HEK293T (cell line): ENCODE data around the gene GLYATL3.
A peak's percentile ranks its signal among the peaks of the same experiment; 100 is the strongest.

ENCODE experiments used
- CTCF ChIA-PET: fragments of 350-600 bp; formaldehyde crosslinking; extraction: SDS; loops from one replicate; lab custom pipeline; 2021; ENCODE audit warnings: antibody characterized with exemption, inconsistent platforms; lab: Yijun Ruan, JAX
- POLR2A ChIA-PET: fragments of 350-600 bp; formaldehyde crosslinking; extraction: SDS; loops from one replicate; lab custom pipeline; 2020; ENCODE audit warnings: antibody characterized with exemption, inconsistent platforms; lab: Yijun Ruan, JAX
- DNase-seq: peaks from one replicate; pipeline ENCODE4 v3.0.0; 2012; ENCODE audit warnings: mixed read lengths; ENCODE audit errors: extremely low spot score
- ARNT ChIP-seq: fragments of 450-650 bp; IDR thresholded peaks from 2 replicates; pipeline ENCODE4 v1.6.1; 2017; ENCODE audit warnings: mild to moderate bottlenecking
- BHLHE40 ChIP-seq: fragments of 450-650 bp; IDR thresholded peaks from 2 replicates; pipeline ENCODE4 v1.6.1; 2016; ENCODE audit warnings: mild to moderate bottlenecking, moderate library complexity, borderline replicate concordance
- CTBP1 ChIP-seq: fragments of 450-650 bp; IDR thresholded peaks from 2 replicates; pipeline ENCODE4 v1.6.1; 2016; ENCODE audit warnings: borderline replicate concordance
- ELF4 ChIP-seq: fragments of 450-650 bp; IDR thresholded peaks from 2 replicates; pipeline ENCODE4 v1.6.1; 2017; ENCODE audit warnings: antibody characterized with exemption
- FOXA1 ChIP-seq: fragments of 450-650 bp; IDR thresholded peaks from 2 replicates; pipeline ENCODE4 v1.6.1; 2016; ENCODE audit warnings: mild to moderate bottlenecking
- FOXK2 ChIP-seq: fragments of 450-650 bp; IDR thresholded peaks from 2 replicates; pipeline ENCODE4 v1.6.1; 2016; ENCODE audit warnings: mild to moderate bottlenecking
- FOXM1 ChIP-seq: fragments of 450-650 bp; IDR thresholded peaks from 2 replicates; pipeline ENCODE4 v1.6.1; 2017; ENCODE audit warnings: mild to moderate bottlenecking, borderline replicate concordance
- HDGF ChIP-seq: fragments of 450-650 bp; IDR thresholded peaks from 2 replicates; pipeline ENCODE4 v1.6.1; 2017; ENCODE audit warnings: antibody characterized with exemption, borderline replicate concordance
- L3MBTL2 ChIP-seq: fragments of 450-650 bp; conservative IDR thresholded peaks from 2 replicates; pipeline ENCODE4 v1.6.1; 2016; ENCODE audit warnings: mild to moderate bottlenecking
- LEF1 ChIP-seq: fragments of 450-650 bp; IDR thresholded peaks from 2 replicates; pipeline ENCODE4 v1.6.1; 2017; ENCODE audit warnings: mild to moderate bottlenecking, borderline replicate concordance
- NFRKB ChIP-seq: fragments of 450-650 bp; IDR thresholded peaks from 2 replicates; pipeline ENCODE4 v1.6.1; 2016; ENCODE audit warnings: mild to moderate bottlenecking, moderate library complexity
- SP1 ChIP-seq: fragments of 450-650 bp; IDR thresholded peaks from 2 replicates; pipeline ENCODE4 v1.6.1; 2017
- SUZ12 ChIP-seq: fragments of 450-650 bp; IDR thresholded peaks from 2 replicates; pipeline ENCODE4 v1.6.1; 2016; ENCODE audit warnings: mild to moderate bottlenecking
- TARDBP ChIP-seq: fragments of 450-650 bp; IDR thresholded peaks from 2 replicates; pipeline ENCODE4 v1.6.1; 2016
- ZNF384 ChIP-seq: fragments of 450-650 bp; IDR thresholded peaks from 2 replicates; pipeline ENCODE4 v1.6.1; 2016
- TF ChIP-seq, protein P1 (sequence below): fragments of 450-650 bp; IDR thresholded peaks from 2 replicates; pipeline ENCODE4 v1.6.1; 2016

The GLYATL3 gene

DNA sequence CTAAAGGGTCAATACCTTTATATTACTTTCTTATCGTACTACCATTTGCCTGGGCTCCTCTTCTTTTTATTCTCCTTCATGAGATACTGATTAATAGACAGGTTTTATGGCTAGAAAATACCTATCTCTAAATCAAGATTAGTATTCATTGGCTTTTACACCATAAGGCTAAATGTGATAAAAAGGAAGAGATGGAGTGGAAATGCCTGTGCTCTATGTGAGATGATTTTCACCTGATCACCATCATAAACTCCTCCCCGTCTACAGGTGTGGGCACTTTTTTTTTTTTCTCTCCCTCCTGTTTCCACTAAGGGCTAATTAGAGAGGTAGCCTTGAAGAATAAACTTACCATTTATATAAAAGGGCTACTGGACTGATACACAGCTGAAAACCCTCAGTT lies at the start of gene GLYATL3:
GLYATL3 (plus strand) TSS at position 301 of the 400 bp plus-strand sequence. CDS start 12,068 bp downstream, outside the sequence.
- DNase-seq, result no peak
- ChIA-PET CTCF (no interaction called here), POLR2A (no interaction called here)
- TF ChIP-seq FOXK2, result no peak
- no peak for TF ChIP-seq FOXA1
- no peak for TF ChIP-seq ZNF384
- TF ChIP-seq FOXM1, result no peak
- no peak for TF ChIP-seq ELF4
- TF ChIP-seq, protein P1, sequence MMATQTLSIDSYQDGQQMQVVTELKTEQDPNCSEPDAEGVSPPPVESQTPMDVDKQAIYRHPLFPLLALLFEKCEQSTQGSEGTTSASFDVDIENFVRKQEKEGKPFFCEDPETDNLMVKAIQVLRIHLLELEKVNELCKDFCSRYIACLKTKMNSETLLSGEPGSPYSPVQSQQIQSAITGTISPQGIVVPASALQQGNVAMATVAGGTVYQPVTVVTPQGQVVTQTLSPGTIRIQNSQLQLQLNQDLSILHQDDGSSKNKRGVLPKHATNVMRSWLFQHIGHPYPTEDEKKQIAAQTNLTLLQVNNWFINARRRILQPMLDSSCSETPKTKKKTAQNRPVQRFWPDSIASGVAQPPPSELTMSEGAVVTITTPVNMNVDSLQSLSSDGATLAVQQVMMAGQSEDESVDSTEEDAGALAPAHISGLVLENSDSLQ, result no peak
- no peak for TF ChIP-seq NFRKB
- no peak for TF ChIP-seq L3MBTL2
- TF ChIP-seq LEF1, result no peak
- no peak for TF ChIP-seq BHLHE40
- TF ChIP-seq HDGF, result no peak

DNA sequence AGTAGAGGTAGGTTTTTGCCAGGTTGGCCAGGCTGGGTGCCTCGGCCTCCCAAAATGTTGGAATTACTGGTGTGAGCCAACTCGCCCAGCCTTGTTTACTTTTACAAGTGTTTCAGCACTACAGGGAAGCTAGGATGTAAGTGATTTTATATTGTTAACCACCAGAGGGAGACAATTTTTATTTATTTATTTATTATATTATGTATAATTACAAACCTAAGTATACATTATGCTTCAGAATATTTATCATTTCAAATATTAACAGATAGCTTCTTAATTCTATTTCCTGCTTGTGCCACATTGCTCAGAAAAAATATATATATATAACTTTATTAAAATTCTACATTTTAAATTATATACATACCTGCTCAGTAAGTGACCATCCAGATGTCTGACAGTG lies 46.5 kb upstream of the GLYATL3 start:
- ChIA-PET CTCF (no interaction called here), POLR2A (no interaction called here)
- no peak for TF ChIP-seq TARDBP
- no peak for TF ChIP-seq LEF1
- DNase-seq, result peak; percentile 11

DNA sequence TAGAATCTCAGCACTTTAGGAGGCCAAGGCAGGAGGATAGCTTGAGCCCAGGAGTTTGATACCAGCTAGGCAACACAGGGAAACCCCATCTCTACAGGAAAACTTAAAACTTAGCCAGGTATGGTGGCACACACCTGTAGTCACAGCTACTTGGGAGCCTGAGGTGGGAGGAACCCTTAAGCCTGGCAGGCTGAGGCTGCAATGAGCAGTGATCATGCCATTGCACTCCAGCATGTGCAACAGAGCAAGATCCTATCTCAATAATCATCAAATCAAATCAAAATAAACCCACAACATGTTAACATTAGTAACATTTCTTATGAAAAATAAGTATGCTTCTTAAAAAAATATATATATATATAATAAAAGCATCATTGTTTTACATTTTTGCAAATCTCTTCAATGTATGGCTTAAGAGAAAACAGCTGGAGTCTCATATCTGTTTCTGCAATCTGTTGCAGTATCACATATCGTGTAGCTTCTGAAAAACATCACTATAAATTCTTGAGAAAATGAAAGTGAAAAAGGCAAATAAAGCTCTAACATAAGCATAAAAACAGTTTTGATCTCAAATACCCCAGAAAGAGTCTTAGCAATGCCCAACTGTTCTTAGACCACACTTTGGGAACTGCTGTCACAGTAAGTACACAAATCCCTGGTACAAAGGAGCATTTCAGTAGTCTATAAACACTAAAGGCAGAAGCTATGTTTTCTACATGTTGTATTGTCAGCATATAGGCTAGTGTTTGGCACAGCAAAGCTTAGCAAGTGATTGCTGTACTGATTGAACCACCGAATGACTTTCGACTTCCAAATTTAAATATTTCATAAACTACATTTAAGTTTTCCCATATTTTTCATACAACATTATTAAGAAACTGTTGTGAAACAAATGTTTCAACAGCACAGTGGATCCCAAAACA lies 44.7 kb upstream of the GLYATL3 start:
- CTCF ChIA-PET, result interaction anchor here (0.6 kb wide), 1 partner anchor 965 kb away, joined by 3 read pairs; no protein-coding TSS in a partner anchor
- TF ChIP-seq BHLHE40, result no peak
- no peak for TF ChIP-seq ZNF384
- TF ChIP-seq SUZ12, result no peak
- TF ChIP-seq CTBP1, result no peak
- TF ChIP-seq SP1, result no peak
- TF ChIP-seq ARNT, result no peak
- no peak for TF ChIP-seq FOXK2
- TF ChIP-seq, protein P1, result no peak
- TF ChIP-seq FOXM1, result no peak
- DNase-seq, result no peak
- POLR2A ChIA-PET, result no interaction called here

DNA sequence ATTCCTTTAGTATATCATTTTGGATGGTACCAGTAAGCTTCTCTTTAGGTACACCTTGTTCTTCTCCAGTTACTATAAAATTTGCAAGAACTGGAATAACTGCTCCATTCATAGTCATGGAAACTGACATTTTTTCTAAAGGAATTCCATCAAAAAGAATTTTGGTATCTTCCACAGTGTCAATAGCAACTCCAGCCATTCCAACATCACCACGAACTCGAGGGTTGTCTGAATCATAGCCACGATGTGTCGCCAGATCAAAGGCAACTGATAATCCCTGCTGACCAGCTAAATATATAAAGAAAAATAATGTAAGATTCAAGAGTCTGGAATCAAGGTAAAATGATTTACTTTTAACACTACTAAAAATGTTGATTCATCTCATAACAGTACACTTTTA lies 42.0 kb upstream of the GLYATL3 start:
- TF ChIP-seq ARNT, result no peak
- no peak for TF ChIP-seq ZNF384
- no peak for TF ChIP-seq TARDBP
- TF ChIP-seq ELF4, result no peak
- TF ChIP-seq LEF1, result no peak
- TF ChIP-seq NFRKB, result no peak
- no peak for TF ChIP-seq L3MBTL2
- no peak for TF ChIP-seq CTBP1
- TF ChIP-seq FOXK2, result no peak
- TF ChIP-seq SP1, result no peak
- ChIA-PET CTCF (no interaction called here), POLR2A (no interaction called here)
- no peak for DNase-seq

DNA sequence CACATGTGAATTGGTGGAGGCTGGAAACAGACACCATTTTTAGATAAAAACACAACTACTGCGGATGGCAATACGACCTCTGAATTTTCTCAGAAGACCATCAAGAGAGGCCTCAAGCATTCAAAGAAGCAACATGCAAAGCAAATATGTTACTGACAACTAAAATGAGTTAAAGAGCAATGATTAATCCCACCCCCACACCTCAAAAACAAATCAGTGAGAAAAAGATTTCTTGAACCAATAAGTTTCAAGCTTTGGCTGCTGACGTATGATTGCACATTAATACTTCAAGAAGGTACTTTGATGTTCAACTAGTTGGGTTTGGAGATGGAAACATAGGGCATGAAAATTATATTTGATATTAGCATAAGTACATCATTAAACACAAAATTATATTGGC lies 37.7 kb upstream of the GLYATL3 start:
- DNase-seq, result no peak
- POLR2A ChIA-PET, result no interaction called here
- TF ChIP-seq CTBP1, result no peak
- TF ChIP-seq NFRKB, result no peak
- CTCF ChIA-PET, result no interaction called here

DNA sequence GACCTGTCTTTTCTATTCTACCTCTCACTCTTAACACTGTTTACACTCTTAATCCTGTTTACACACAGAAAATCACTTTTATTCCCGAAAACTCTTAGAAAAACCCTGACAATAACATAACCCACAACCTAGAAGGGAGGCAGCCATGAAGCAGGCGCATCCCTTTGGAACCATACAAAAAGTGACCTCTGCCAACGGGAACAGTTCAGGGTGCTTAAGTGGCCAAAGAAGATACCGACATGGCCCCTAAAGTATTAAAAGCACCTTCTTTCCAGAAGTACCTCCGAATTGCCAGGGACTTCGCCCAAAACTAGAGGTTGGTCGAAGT lies 37.2 kb upstream of the GLYATL3 start:
- CTCF ChIA-PET, result no interaction called here
- POLR2A ChIA-PET, result no interaction called here
- DNase-seq, result peak; percentile 8
- TF ChIP-seq L3MBTL2, result no peak
- no peak for TF ChIP-seq BHLHE40
- no peak for TF ChIP-seq ARNT
- TF ChIP-seq FOXA1, result no peak
- no peak for TF ChIP-seq LEF1
- TF ChIP-seq HDGF, result no peak
- TF ChIP-seq, protein P1, result no peak
- TF ChIP-seq ELF4, result no peak
- TF ChIP-seq TARDBP, result no peak

DNA sequence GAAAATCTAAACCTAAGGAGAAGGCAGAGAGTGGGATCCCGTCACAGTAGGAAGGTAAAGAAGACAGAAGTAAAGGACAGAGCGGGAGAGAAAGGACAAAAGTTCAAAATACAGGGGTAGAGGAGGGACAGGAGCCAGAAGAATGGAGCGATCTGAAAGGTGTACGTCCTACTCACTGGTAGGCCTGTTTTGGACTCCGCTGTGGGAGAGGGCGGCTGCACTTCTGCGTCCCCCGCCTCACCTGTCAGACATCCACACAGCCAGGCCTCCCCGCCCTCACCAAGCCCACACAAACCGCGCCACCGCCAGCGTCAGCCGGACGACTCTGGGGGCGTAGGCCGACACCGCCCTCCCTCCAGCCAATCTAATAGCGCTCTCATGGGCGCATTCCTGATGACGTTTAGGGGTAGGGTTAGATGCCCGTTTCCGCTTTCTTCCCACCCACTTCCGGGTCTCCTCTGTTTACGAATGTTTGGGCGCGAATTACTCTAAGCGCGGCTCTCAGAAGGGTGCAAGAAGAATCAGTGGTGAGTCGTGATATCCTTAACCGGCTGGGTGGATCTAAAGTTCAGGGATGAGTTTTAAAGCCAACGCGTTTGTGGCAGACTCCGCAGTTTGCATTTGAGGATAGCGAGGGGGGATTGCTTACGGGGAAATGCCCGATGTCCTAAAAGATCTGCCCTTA lies 36.7 kb upstream of the GLYATL3 start, which contains the start of the genes CENPQ and MMUT:
CENPQ (plus strand) TSS at position 444 of the 685 bp plus-strand sequence. CDS start 6,807 bp downstream, outside the sequence.
MMUT (minus strand) TSS at position 327 of the 685 bp plus-strand sequence. CDS start 3,787 bp downstream, outside the sequence.
- CTCF ChIA-PET, result no interaction called here
- TF ChIP-seq LEF1, result no peak
- peak; percentile 90 for TF ChIP-seq FOXK2
- no peak for TF ChIP-seq TARDBP
- TF ChIP-seq SP1, result no peak
- no peak for TF ChIP-seq ZNF384
- no peak for TF ChIP-seq FOXA1
- TF ChIP-seq FOXM1, result no peak
- no peak for TF ChIP-seq HDGF
- TF ChIP-seq L3MBTL2, result peak; percentile 57
- TF ChIP-seq BHLHE40, result no peak
- peak; percentile 93 for TF ChIP-seq ELF4
- no peak for TF ChIP-seq SUZ12
- no peak for TF ChIP-seq ARNT
- no peak for TF ChIP-seq CTBP1
- TF ChIP-seq, protein P1, result peak; percentile 74
- 0 out of 2 replicates have a peak, but pooled peaks have one; percentile 26 for TF ChIP-seq NFRKB
- peak; percentile 90 for DNase-seq
- POLR2A ChIA-PET, result no interaction called here
